HG02759 (cell line): Measurements from ENCODE around the gene THOC6.
"Not testable (repeated sequence)": the region's sequence is repeated elsewhere in the genome, so short reads cannot be mapped to it uniquely, and the experiment has no call there.

Experiments
- ATAC-seq: cut with Tn5 transposase; IDR thresholded peaks from one replicate; pipeline ENCODE4 v1.9.1; 2021; ENCODE audit warnings: mild to moderate bottlenecking, moderate library complexity; ENCODE audit not compliant: unreplicated experiment

THOC6 gene

DNA sequence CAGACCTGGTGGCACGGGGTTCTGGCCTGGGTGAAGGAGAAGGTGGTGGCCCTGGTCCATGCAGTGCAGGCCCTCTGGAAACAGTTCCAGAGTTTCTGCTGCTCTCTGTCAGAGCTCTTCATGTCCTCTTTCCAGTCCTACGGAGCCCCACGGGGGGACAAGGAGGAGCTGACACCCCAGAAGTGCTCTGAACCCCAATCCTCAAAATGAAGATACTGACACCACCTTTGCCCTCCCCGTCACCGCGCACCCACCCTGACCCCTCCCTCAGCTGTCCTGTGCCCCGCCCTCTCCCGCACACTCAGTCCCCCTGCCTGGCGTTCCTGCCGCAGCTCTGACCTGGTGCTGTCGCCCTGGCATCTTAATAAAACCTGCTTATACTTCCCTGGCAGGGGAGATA, 45.3 kb downstream of the THOC6 start:
- ATAC-seq = not testable (repeated sequence)

DNA sequence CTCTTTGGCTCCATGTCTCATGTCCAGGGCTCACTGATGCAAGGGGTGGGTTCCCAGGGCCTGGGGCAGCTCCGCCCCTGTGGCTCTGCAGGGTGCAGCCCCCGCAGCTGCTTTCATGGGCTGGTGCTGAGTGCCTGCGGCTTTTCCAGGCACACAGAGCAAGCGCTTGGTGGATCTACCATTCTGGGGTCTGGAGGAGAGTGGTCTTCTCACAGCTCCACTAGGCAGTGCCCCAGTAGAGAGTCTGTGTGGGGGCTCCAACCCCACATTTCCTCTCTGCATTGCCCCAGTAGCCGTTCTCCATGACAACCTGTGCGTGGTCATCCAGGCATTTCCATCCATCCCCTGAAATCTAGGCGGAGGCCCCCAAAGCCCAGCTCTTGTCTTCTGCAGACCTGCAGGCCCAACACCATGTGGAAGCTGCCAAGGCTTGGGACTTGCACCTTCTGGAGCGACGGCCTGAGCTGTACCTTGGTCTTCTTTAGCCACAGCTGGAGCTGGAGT, 46.8 kb downstream of the THOC6 start:
- ATAC-seq = no peak

DNA sequence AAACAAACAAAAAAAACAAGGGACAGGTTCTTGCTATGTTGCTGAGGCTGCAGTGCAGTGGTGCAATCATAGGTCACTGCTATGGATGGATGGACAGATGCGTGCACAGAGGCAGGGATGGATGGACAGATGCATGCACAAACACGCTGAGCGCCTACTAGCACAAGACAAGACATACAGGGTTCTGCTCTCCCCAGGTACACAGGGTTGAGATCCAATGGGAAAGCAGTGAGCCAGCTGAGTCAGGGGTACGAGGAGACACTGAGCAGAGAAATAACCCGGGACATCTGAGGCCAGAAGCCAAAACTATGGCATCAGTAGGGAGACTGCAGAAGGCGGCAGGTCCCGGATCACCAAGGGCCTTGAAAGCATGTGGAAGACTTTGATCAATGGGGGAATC, 47.8 kb downstream of the THOC6 start:
- no peak for ATAC-seq

DNA sequence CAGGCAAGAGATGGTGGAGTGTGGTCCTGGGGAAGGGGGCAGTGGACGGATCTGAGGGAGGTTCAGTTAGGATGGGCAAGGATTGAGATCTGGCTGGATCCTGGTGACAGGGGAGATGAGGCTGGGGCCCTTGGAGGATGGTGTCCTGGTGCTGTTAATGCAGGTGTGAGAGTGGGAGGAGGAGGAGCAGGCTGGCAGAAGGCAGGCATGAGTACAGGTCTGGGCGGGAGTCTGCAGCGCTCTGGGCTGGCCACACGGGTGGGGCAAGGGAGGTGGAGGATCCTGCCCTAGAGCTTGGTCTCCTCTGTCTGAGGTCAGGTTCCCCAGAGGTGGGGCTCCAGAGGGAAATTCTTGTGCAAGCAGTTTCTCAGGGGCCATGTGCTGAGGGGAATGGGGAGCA, 48.3 kb downstream of the THOC6 start:
- not testable (repeated sequence) for ATAC-seq

DNA sequence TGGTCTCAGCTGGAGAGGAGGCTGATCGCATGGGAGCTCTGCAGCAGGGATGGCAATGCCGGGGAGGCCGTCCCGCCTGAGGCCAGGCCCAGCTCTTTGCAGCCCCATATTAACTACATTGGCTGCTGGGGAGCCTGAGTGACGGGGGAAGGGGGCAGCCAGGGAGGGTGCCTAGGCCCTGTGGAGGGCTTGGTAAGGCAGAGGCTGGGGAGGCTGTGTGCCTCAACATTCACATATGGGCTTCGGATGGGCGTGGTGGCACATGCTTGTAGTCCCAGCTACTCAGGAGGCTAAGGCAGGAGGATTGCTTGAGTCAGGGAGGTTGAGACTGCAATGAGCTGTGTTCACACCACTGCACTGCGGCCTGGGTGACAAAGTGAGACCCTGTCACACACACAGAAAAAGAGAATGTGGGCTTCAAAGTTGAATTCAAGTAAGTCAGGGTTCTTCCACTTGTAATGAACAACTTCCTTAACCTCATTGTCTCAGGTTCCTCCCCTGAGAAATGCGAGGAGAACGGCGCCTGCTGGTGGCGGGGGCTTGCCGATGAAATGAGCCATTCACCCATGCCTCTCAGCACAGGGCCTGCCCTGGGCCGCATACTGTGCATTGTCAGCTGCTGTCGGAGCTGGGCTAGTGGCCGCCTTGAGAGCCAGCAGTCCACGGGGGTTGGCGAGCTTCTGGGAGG, 48.9 kb downstream of the THOC6 start:
- ATAC-seq = not testable (repeated sequence)

DNA sequence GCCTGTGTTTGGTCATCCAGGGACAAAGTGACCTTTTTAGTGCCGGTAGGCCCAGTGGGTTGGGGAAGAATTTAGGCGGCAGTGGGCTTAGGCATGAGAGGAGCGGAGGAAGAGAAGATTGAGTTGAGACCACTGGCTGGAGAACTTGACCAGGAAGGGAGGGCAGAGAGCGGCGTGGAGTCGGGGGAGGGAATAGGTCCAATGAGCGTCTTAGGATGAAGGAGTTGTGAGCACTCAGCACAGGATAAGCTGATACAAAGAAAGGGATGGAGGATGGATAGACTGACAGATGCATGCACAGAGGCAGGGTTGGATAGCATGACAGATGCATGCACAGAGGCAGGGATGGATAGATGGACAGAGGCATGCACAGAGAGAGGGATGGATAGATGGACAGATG, 49.6 kb downstream of the THOC6 start:
- no peak for ATAC-seq

DNA sequence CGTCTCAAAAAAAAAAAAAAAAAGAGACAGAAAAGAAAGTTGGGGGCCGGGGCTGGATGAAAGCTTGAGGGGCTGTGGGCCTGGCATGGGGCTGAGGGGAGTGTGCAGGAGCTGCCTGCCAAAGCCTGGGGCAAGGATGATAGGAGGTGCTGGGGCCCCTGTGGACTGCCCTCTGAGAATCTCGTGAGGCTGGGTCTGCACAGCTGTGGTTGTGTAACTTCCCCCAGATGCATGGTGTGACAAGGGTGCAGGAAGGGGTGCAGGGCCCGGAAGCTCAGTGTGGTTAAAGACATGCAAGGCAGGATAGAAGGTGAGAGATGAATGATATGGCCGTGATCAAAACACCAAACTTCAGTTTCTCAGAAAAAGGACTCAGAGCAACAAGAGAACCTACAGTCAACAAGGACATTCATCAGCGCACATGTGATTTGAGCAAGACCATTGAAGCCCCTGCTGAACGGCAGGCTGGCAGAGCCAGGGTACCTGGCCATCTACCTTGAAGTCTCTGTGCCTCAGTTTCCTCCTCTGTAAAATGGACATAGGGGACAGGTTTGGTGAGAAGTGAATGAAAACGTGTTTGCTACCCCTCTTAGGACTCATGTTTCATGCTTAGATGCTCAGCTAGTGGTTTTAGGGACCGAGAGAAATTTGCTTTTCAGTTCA, 51.2 kb downstream of the THOC6 start:
- peak; percentile 75 for ATAC-seq

DNA sequence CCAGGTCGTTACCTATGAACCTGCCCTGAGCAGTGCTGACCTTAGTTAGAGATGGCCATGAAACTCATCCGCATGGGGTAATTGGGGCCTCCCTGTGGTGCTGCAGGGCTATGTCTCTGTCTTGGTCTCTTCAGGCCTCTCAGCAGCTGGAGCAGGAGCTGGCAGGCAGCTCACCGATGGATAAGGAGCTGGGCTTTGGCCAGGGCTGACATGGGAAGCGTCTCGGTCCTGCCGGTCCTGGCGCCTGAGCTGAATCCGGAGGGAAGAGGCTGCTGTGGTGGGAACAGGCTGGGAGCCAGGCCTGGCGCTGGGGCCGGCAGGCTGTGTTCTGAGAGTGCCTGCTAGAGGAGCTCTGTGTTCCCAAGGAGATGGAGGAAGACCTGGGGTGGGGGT, 51.7 kb downstream of the THOC6 start:
- no peak for ATAC-seq

DNA sequence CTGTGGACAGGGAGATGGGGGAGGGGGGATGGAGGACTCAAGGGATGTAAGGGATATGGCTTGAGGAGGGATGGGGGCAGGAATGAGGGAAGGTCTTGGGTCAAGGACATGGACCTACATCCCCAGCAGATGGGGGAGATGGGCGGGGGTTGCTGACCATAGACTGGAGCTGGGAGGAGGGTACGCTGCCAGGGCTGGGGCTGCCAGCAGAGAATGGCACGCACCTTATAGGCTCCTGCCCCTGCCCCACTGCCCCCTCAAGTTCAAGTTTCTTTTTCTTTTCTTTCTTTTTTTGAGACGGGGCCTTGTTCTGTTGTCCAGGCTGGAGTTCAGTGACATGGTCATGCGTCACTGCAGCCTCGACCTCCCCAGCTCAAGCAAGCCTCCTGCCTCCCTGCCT, 52.1 kb downstream of the THOC6 start:
- not testable (repeated sequence) for ATAC-seq

DNA sequence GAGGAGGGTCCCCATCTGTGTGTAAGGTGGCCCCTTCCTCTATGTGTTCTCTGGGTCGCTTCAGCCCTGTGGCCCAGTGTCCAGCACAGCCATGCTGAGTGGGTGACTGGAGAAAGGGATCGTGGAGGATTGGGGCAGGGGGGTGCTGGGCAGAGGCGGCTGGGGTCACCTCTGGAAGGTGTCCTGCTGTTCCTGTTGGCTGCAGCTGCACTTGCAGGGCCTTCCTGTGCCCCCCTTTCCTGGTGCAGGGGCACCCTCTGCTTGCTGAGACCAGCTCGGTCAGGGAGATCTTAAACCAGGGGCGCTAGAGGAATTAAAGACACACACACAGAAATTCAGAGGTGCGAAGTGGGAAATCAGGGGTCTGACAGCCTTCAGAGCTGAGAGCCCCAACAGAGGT, 52.7 kb downstream of the THOC6 start:
- ATAC-seq = no peak
